Right ventricle myocardium superior (tissue), 1 donor: ENCODE measurements around the gene ISLR. TPM values are rescaled to one million over a fixed set of nuclear protein-coding genes. Genes with fewer than 3 reads are reported as not detected.

ENCODE experiments used
- ATAC-seq: fragments of 200-7000 bp; cut with Tn5 transposase; one replicate; pipeline ENCODE4 v1.9.1; 2020; ENCODE audit warnings: mild to moderate bottlenecking; ENCODE audit not compliant: poor library complexity
- DNase-seq: peaks from one replicate; pipeline ENCODE4 v3.0.0-alpha.2; 2020
- intact Hi-C: fragments of 100-400 bp; cut with DNase I; formaldehyde crosslinking; loops from one replicate; pipeline ENCODE4 v1.11.2; 2022
- long read RNA-seq: library from polyadenylated mRNA; unstranded; transcript quantifications from one replicate; pipeline ENCODE4 v2.0.0, GENCODE V29; 2021
- total RNA-seq: library from RNA; stranded (reverse); fragmentation: NEBNext Ultra II Directional; extraction: Animal tissue kit (Norgen Biotek cat#: 25700); gene quantifications from one replicate; pipeline ENCODE4 v1.2.1, GENCODE V29; 2021
- donor health status: DM: no; HTN: yes; CAD: no; lungs with severe emphysema.

ISLR gene, protein sequence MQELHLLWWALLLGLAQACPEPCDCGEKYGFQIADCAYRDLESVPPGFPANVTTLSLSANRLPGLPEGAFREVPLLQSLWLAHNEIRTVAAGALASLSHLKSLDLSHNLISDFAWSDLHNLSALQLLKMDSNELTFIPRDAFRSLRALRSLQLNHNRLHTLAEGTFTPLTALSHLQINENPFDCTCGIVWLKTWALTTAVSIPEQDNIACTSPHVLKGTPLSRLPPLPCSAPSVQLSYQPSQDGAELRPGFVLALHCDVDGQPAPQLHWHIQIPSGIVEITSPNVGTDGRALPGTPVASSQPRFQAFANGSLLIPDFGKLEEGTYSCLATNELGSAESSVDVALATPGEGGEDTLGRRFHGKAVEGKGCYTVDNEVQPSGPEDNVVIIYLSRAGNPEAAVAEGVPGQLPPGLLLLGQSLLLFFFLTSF
- total RNA-seq, result 11.6 TPM
- long read RNA-seq, transcript ISLR-201 (2 exons, 2,371 nt), result major isoform, 25 of 41 reads
- long read RNA-seq, partial matches to known transcripts, result 14 of 41 reads
- long read RNA-seq, other reads (novel, unspliced or antisense), result 0 of 41 reads

DNA sequence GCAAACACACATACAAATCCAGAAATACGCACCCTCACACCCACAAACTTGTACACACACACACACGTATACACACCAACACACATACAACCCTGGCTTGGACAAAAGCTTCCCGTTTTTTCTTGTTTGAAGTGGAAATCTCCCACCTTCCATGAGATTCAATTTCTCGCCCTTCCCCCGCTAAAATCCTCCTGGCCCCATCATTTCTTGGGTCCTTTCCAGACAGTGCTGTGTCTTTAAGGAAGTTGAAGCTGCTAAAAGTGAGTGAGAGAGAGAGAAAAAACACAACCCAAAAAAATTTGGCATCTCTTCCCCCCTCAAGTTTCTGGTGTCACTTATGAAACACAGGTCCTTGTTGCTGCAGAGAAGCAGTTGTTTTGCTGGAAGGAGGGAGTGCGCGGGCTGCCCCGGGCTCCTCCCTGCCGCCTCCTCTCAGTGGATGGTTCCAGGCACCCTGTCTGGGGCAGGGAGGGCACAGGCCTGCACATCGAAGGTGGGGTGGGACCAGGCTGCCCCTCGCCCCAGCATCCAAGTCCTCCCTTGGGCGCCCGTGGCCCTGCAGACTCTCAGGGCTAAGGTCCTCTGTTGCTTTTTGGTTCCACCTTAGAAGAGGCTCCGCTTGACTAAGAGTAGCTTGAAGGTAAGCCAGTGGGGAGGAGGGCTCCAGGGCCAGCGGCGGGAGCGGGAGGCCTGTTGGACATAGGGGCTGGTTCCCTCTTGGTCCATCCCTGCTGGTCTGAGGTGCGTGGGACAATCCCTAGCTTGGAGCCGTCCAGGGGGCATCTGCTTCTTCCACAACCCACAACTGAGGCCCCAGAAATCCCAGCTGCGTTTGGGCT lies at the start of gene ISLR:
TSS of gene ISLR (plus strand) at position 331 of the 839 bp plus-strand sequence. CDS start 1,149 bp downstream, outside the sequence.
- DNase-seq (peak; percentile 72), ATAC-seq (peak; percentile 78)
- intact Hi-C loops, result no loop called here

DNA sequence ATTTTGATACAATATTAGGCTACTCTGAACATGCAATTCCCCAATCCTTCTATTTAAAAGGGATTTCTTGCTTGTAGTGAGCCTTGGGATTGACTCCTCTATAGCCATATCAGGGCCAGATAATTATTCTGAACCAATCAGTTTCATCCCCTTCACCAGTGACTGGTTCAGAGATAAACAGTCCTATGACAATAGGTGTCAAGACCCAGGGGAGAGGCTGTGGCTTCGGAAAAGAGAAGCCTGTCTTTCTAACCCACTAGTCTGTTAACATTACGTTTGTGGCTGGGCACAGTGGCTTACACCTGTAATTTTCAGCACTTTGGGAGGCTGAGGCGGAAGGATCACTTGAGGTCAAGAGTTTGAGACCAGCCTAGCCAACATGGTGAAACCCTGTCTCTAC lies 49.3 kb upstream of the ISLR start:
- intact Hi-C loops, result no loop called here
- ATAC-seq, result no peak
- DNase-seq, result no peak

DNA sequence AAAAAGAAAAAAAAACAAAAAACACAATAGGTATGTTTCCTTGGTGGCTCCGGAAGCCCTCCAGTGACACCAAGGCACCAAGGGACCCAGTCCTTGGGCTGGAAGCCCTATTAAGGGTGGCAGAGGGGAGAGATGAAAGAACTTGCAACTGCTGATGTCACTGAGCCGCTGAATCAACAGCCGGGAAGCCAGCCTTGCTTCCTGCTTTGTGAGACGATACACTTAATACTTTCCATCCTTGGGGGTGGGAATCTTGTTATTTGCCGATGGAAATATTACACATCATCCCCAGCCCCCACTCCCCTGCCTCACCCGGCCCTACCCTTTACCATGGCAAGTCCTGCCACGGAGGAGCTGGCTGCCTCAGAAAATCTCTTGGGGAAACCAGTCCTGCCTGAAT lies 48.8 kb upstream of the ISLR start:
- DNase-seq (no peak), ATAC-seq (no peak)
- intact Hi-C loops, result loop anchor here (5.0 kb wide), 1 partner anchor 198 kb away; no protein-coding TSS in a partner anchor

DNA sequence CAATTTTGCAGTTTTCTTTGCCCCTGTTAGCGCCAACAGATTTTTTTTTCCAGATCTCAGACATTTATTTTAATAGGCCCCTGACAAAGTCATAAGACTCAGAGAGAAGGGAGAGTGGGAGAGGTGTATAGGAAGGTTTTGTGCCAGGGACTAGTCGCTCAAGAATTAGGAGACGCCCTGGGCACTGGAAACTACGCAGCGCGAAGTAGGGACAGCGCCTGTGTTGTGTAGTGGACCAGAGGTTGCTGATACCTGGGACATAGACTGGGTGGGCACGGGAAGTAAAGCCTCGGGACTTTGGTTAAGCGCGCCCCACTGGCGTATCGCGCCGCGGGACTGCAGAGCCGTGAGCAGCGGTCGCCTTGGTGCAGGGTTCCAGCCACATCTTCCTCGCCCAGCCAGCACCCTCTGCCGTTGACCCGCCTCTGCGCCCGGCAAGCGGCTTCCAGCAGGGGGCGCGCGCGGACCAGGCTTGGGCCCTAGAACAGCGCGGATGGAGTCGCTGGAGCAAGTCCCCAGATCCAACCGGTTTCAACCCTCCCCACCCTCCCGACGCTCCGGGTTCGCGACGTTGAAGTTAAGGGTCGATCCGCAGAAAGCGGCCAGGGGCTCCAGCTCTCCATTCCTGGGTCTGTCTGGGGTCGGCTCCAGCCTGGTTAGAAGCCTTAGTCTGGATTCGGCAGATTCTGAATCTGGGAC lies 46.1 kb upstream of the ISLR start:
- DNase-seq (peak; percentile 94), ATAC-seq (peak; percentile 99)
- intact Hi-C loops, result loop anchor here (2.0 to 5.0 kb wide), 2 partner anchors 179 to 195 kb away; no protein-coding TSS in a partner anchor

DNA sequence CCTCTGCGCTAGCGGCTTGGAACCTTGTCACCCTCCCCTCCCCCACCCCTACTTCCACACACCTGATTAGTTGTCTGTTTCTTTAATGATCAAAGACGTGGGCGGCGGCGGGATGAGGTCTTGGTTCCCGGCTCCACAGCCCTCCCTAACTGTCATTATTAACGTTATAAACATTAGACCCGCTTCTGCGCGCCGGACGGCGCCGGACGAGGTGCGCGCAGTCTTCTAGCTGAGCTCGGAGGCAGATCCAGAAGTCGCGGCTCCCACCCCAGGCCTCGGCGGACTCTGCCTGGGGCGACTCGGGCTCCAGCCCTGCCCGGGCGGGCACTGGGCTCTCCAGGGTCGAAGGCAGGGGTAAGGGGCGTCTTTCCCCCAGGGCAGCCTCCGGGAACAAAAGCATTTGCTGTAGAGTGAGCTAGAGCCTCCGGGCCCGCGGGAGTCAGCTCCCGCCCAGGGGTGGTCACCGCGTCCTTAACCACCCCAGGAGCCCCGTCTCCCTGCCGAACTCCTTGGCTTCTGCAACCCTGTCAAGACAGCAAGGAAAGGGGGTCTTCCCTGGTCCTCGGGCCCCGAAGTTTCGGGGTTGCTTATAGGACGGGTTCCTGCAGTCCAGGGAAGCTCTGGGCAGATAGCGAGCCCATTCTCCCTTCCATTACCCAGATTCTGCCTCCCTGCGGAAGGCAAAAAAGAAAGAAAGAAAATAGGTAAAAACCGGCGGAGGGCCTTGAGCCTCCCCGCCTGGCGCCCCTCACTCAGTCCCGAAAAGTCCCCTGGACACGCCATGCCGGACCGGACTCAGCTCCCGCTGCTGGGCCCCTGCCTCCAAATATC lies 45.3 kb upstream of the ISLR start:
- no peak for DNase-seq
- ATAC-seq, result peak; percentile 45
- intact Hi-C loops, result loop anchor here (2.0 to 5.0 kb wide), 2 partner anchors 179 to 194 kb away; no protein-coding TSS in a partner anchor

DNA sequence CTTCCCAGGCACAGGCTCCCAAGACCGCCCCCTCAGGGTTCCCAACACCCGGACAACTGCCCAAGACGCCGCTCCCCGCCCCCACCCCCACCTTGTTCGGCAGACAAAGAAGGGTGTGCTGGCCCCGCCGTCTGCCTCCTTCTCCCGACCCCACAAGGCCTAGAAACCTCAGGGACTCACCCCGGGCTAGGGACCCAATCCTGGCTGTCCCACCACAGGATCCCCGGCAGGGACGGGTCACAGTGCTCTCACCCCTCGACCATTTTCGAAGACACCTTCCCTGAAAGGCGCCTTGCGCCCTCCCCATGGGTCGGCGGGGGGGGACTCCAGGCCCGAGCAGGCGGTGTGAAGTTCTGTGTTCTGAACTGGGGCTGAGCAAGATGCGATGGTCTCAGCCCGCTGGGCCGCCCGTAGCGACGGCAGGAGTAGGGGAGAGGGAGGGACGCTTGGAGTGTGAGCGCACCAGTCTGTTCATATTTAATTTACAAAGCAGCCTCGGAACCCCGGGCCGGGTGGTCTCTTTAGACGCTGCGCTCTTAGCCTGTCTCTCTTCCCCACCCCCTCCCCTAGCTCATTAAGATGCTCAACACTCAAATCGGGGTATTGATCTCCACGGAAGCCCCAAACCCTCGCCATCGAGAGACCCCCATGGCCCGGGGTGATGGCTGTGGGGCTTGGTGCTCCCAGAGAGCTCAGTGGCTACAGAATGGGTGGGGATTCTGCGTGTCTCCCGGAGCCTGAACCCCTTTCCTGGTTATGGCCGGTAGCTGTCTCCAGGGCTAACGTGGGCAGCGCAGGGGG lies 44.5 kb upstream of the ISLR start:
- ATAC-seq, result no peak
- no peak for DNase-seq
- intact Hi-C loops, result loop anchor here (5.0 kb wide), 1 partner anchor 193 kb away; no protein-coding TSS in a partner anchor

DNA sequence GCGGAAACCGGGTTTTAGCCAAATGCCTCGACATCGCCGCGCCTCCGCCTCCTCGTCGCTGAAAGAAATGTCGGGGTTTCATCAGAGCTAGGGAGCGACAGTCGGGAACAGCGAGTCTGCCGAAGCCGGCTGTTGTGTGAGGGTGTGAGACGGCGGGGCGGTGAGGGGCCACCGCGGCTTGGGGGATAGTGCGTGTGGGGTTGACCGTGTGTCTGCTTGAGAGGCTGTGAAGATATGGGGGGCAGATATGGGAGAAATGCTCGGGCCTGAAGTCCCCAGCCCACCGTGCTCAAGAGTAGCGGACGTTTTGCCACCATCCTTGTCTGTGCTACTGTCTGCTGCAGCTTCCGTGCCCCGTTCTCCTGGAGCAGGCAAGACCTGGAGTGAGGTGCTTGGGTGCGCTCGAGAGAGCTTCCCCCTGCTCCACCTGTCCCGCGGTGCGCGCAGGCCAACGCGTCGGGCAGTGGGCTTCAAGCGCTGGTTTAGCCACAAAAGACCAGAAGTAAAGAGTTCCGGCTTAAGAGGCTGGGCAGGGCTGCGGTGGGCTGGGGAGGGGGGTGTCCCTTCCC lies 43.8 kb upstream of the ISLR start:
- intact Hi-C loops, result loop anchor here (5.0 kb wide), 1 partner anchor 193 kb away; no protein-coding TSS in a partner anchor
- no peak for DNase-seq
- ATAC-seq, result no peak

DNA sequence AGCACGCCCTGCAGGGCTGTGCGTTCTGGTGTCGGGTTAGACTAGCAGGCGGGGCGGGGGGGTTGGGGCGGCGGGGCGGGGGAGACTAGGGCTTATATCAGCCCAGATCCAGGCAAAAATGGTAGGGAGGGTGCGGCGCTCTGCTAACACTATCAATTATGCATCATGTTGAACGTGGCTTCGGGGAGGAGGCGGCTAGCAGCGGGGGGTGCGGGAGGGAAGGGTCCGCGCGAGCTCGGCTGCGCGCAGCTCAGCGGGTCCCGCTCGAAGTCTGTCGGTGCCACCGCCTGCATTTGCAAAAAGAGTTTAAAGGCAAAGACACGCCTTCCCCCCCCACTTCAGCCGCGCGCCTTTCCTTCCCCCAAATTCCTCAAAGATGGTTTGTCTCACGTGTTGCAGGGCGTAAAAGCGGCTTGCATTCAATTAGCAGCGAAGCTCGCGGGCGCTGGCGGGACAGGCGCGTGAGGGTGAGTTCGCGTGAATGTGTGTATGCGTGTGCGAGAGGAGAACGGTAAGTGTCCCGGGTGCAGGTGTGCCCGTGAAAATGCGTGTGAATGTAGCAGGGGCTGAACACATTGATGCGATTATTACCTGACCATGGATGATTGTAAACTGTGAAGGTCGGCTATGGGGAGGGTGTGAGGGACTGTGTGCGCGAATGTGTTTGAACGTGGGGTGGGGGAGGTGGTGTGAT lies 43.2 kb upstream of the ISLR start, which contains the start of gene ISLR2:
TSS of gene ISLR2 (plus strand) at position 432 of the 694 bp plus-strand sequence. CDS start 2,169 bp downstream, outside the sequence.
- intact Hi-C loops, result no loop called here
- ATAC-seq, result no peak
- no peak for DNase-seq

DNA sequence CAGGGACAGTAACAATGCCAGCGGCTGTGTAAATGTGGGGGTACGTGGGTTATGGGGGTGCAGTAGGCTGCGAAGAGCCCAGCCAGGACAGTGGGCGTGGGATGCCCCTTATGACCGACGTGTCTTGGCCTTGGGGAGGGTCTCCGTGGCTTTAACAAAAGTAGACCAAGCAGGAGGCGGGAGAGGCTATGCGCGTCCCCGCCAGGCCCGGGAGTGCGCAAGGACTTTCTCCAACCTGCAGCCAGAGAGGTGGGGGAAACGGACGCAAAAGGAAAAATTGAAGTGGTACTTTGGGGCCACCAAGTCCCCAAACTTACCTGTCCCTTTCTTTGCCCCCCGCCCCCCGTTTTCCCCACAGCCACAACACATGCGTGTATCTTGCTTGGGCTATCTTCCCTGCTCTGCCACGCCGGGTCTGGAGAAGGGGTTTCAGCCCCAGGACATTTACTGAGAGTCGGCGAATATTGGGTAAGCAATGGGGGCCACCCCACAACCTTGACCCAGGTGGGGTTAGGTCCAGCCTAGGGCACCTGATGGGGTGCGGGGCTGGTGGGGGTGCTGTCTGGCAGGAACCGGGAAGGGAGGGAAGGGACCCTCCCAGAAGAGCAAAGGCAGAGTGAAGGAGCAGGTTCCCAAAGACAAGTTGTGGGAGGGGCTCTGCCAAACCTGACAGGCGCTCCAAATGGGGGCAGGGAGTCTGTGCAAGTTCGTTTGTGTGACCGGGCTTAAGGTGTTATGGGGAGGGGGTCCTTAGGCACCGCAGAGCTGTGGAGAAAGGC lies 42.5 kb upstream of the ISLR start:
- DNase-seq (no peak), ATAC-seq (no peak)
- intact Hi-C loops, result no loop called here

DNA sequence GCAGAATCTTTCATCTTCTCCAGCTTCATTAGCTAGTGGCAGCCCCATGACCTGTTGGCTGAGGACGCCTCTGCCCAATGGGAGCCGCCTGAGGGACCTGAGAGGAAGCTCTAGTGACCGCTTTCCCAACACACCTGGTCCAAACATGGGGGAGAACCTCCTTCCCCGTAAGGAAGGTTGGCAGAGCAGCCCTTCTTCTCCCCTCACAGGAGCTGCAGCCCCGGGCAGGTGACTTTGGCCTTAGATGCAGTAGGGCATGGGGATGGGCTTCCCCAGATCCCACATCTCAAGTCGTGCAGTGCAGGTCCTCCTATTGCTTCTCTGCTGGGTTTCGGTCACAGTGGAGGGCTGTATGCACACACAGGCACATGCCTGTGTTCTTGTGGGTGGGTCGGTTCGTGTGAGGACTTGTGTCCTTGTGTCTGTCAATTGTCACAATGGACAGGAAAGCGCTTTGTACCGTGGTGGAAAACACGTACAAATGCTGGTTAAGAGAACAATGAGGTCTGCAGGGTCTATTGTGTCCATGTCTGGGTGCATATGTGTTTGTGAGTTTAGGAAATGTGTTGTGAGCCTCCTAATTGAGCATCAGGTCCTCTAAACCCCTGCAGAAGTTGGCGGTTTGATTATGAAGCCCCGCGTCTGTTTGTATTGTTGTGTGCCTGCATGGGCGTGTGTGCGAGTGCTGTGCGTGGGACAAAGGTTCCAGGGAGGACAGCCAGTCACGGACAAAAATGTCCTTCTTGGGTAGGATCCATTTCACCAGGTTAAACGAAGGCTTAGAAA lies 41.7 kb upstream of the ISLR start:
- intact Hi-C loops, result no loop called here
- ATAC-seq (no peak), DNase-seq (no peak)

DNA sequence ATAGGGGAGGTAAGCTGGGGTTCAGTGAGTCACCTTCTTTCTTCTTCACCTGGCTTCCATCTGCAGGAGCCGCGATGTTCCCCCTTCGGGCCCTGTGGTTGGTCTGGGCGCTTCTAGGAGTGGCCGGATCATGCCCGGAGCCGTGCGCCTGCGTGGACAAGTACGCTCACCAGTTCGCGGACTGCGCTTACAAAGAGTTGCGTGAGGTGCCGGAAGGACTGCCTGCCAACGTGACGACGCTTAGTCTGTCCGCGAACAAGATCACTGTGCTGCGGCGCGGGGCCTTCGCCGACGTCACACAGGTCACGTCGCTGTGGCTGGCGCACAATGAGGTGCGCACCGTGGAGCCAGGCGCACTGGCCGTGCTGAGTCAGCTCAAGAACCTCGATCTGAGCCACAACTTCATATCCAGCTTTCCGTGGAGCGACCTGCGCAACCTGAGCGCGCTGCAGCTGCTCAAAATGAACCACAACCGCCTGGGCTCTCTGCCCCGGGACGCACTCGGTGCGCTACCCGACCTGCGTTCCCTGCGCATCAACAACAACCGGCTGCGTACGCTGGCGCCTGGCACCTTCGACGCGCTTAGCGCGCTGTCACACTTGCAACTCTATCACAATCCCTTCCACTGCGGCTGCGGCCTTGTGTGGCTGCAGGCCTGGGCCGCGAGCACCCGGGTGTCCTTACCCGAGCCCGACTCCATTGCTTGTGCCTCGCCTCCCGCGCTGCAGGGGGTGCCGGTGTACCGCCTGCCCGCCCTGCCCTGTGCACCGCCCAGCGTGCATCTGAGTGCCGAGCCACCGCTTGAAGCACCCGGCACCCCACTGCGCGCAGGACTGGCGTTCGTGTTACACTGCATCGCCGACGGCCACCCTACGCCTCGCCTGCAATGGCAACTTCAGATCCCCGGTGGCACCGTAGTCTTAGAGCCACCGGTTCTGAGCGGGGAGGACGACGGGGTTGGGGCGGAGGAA lies 40.5 kb upstream of the ISLR start:
- ATAC-seq, result no peak
- intact Hi-C loops, result no loop called here
- DNase-seq, result no peak

DNA sequence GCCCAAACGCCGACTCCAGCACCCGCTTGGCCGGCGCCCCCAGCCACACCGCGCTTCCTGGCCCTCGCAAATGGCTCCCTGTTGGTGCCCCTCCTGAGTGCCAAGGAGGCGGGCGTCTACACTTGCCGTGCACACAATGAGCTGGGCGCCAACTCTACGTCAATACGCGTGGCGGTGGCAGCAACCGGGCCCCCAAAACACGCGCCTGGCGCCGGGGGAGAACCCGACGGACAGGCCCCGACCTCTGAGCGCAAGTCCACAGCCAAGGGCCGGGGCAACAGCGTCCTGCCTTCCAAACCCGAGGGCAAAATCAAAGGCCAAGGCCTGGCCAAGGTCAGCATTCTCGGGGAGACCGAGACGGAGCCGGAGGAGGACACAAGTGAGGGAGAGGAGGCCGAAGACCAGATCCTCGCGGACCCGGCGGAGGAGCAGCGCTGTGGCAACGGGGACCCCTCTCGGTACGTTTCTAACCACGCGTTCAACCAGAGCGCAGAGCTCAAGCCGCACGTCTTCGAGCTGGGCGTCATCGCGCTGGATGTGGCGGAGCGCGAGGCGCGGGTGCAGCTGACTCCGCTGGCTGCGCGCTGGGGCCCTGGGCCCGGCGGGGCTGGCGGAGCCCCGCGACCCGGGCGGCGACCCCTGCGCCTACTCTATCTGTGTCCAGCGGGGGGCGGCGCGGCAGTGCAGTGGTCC lies 39.7 kb upstream of the ISLR start:
- DNase-seq, result no peak
- intact Hi-C loops, result no loop called here
- ATAC-seq, result no peak
